SK-N-SH (cell line): ENCODE data around the gene BLCAP. TPM values are rescaled to one million over a fixed set of nuclear protein-coding genes. Genes with fewer than 3 reads are reported as not detected.

Source experiments
- CTCF ChIA-PET: fragments of 300-600, 350-600 bp; formaldehyde crosslinking; extraction: SDS; loops from one replicate; lab custom pipeline; 2021; lab: Yijun Ruan, JAX
- POLR2A ChIA-PET: fragments of 350-600 bp; sonication (Branson Sonifier 250); formaldehyde crosslinking; extraction: SDS; loops from one replicate; lab custom pipeline; 2020; ENCODE audit warnings: antibody characterized with exemption, inconsistent platforms; lab: Yijun Ruan, JAX
- DNase-seq: peaks from one replicate; pipeline ENCODE4 v3.0.0; 2012
- H2AFZ ChIP-seq: fragments of 200-600 bp; sonication (generic); 2 replicates; pipeline ENCODE4 v1.8.1; 2016; ENCODE audit warnings: antibody characterized with exemption, mild to moderate bottlenecking, low read depth
- H3F3A ChIP-seq: fragments of 200-600 bp; sonication (generic); replicated peaks from 2 replicates; pipeline ENCODE3; 2016; ENCODE audit warnings: antibody characterized with exemption, mild to moderate bottlenecking; ENCODE audit not compliant: insufficient read depth
- H3K27ac ChIP-seq, 2 experiments: fragments of 200-500 bp in 1 of 2; fragments of 200-600 bp in 1 of 2; sonication (Bioruptor generic) in 1 of 2; sonication (generic), shearing (Covaris generic) in 1 of 2; 2 replicates each; pipeline versions ENCODE4 v1.5.1 to v1.6.1; 2014 to 2016; ENCODE audit warnings: low read depth in 2 of 2, inconsistent platforms in 1 of 2, low read length in 1 of 2, mild to moderate bottlenecking in 1 of 2, mixed read lengths in 1 of 2
- H3K27me3 ChIP-seq: fragments of 200-600 bp; sonication (generic), shearing (Covaris generic); 2 replicates; pipeline ENCODE4 v1.6.1; 2016; ENCODE audit warnings: mixed run types; ENCODE audit not compliant: insufficient read depth
- H3K36me3 ChIP-seq, 2 experiments: fragments of 200-500 bp in 1 of 2; fragments of 200-600 bp in 1 of 2; sonication (Bioruptor generic) in 1 of 2; sonication (generic) in 1 of 2; replicated peaks in 1 of 2; 2 replicates each; pipeline versions ENCODE3 to v1.5.1; 2014 to 2016; ENCODE audit warnings: low read length in 1 of 2, mild to moderate bottlenecking in 1 of 2; ENCODE audit not compliant: insufficient read depth in 2 of 2, control insufficient read depth in 1 of 2
- H3K4me1 ChIP-seq, 2 experiments: fragments of 200-500 bp in 1 of 2; fragments of 200-600 bp in 1 of 2; sonication (Bioruptor generic) in 1 of 2; sonication (generic), shearing (Covaris generic) in 1 of 2; 2 replicates each; pipeline versions ENCODE4 v1.5.1 to v1.6.1; 2014 to 2016; ENCODE audit warnings: low read depth in 1 of 2, low read length in 1 of 2, mixed run types in 1 of 2; ENCODE audit not compliant: insufficient read depth in 2 of 2, control insufficient read depth in 1 of 2
- H3K4me2 ChIP-seq: fragments of 200-600 bp; sonication (generic), shearing (Covaris generic); 2 replicates; pipeline ENCODE4 v1.6.1; 2017; ENCODE audit warnings: mixed run types
- H3K4me3 ChIP-seq, 2 experiments: fragments of 200-500 bp in 1 of 2; fragments of 200-600 bp in 1 of 2; sonication (Bioruptor generic) in 1 of 2; sonication (generic), shearing (Covaris generic) in 1 of 2; 2 replicates each; pipeline versions ENCODE4 v1.5.1 to v1.8.1; 2014 to 2016; ENCODE audit warnings: low read depth in 2 of 2, inconsistent platforms in 1 of 2, low read length in 1 of 2, mild to moderate bottlenecking in 1 of 2, mixed read lengths in 1 of 2, moderate library complexity in 1 of 2
- H3K79me2 ChIP-seq: fragments of 200-600 bp; sonication (generic); 2 replicates; pipeline ENCODE4 v1.8.1; 2017; ENCODE audit warnings: mild to moderate bottlenecking; ENCODE audit not compliant: insufficient read depth
- H3K9ac ChIP-seq: fragments of 200-600 bp; sonication (generic); 2 replicates; pipeline ENCODE4 v1.6.1; 2017; ENCODE audit warnings: mixed run types
- H3K9me2 ChIP-seq: fragments of 200-600 bp; sonication (generic); 2 replicates; pipeline ENCODE4 v1.6.1; 2017; ENCODE audit warnings: mixed run types
- H3K9me3 ChIP-seq: fragments of 200-600 bp; sonication (generic); 2 replicates; pipeline ENCODE4 v1.6.1; 2017; ENCODE audit warnings: mixed run types, mild to moderate bottlenecking, moderate library complexity
- H4K20me1 ChIP-seq: fragments of 200-600 bp; sonication (generic); 2 replicates; pipeline ENCODE4 v1.6.1; 2017; ENCODE audit warnings: mild to moderate bottlenecking, mixed run types; ENCODE audit not compliant: insufficient read depth
- CHD2 ChIP-seq: fragments of 150-350 bp; IDR thresholded peaks from 2 replicates; pipeline ENCODE4 v1.6.1; 2018; ENCODE audit warnings: low read length; ENCODE audit not compliant: partially characterized antibody
- ELF1 ChIP-seq: IDR thresholded peaks from 2 replicates; pipeline ENCODE4 v1.4.0; 2012
- EZH2phosphoT487 ChIP-seq: fragments of 200-600 bp; sonication (generic); IDR thresholded peaks from 2 replicates; pipeline ENCODE4 v1.6.1; 2017; ENCODE audit warnings: low read depth, mixed run types, mild to moderate bottlenecking, antibody characterized with exemption, moderate library complexity, borderline replicate concordance
- FOSL2 ChIP-seq: IDR thresholded peaks from 2 replicates; pipeline ENCODE4 v1.4.0; 2012; ENCODE audit warnings: low read depth, mild to moderate bottlenecking, moderate library complexity, borderline replicate concordance
- FOXM1 ChIP-seq: IDR thresholded peaks from 2 replicates; pipeline ENCODE4 v1.4.0; 2012; ENCODE audit warnings: low read depth, mild to moderate bottlenecking
- NFIC ChIP-seq: IDR thresholded peaks from 2 replicates; pipeline ENCODE4 v1.4.0; 2012; ENCODE audit warnings: borderline replicate concordance
- NRF1 ChIP-seq: IDR thresholded peaks from 2 replicates; pipeline ENCODE4 v1.6.1; 2012; ENCODE audit warnings: low read depth, mild to moderate bottlenecking, low read length
- POLR2AphosphoS5 ChIP-seq: IDR thresholded peaks from 2 replicates; pipeline ENCODE4 v1.6.1; 2012; ENCODE audit warnings: low read depth, low read length
- RCOR1 ChIP-seq: fragments of 150-350 bp; IDR thresholded peaks from 2 replicates; pipeline ENCODE4 v1.6.1; 2017; ENCODE audit warnings: antibody characterized with exemption, low read length
- TEAD4 ChIP-seq: IDR thresholded peaks from 2 replicates; pipeline ENCODE4 v1.4.0; 2012; ENCODE audit warnings: mild to moderate bottlenecking, borderline replicate concordance; ENCODE audit not compliant: insufficient read depth
- WGBS: methylation state at CpG from one replicate; pipeline ENCODE4 v1.1.6; 2017; ENCODE audit warnings: low lambda C conversion rate; 5-methylcytosine and 5-hydroxymethylcytosine counted together
- polyA plus RNA-seq, 3 experiments: library from polyadenylated mRNA; depleted of rRNA; stranded (reverse); fragments of >200 nt; gene quantifications; 2 replicates each; pipeline ENCODE4 v1.2.3, GENCODE V29; 2012
- TF ChIP-seq, protein P1 (sequence below): fragments of 150-350 bp; IDR thresholded peaks from 2 replicates; pipeline ENCODE4 v1.6.1; 2017; ENCODE audit warnings: antibody characterized with exemption, low read length, low read depth, borderline replicate concordance
- TF ChIP-seq, protein P2 (sequence below): IDR thresholded peaks from 2 replicates; pipeline ENCODE4; 2012
- TF ChIP-seq, protein P3 (sequence below): IDR thresholded peaks from 2 replicates; pipeline ENCODE4 v1.6.1; 2012; ENCODE audit warnings: mild to moderate bottlenecking, low read depth, low read length, moderate library complexity

BLCAP gene
- polyA plus RNA-seq, 1 of the 3 experiments (the other 2 are of a cell fraction) = 55.8 TPM

DNA sequence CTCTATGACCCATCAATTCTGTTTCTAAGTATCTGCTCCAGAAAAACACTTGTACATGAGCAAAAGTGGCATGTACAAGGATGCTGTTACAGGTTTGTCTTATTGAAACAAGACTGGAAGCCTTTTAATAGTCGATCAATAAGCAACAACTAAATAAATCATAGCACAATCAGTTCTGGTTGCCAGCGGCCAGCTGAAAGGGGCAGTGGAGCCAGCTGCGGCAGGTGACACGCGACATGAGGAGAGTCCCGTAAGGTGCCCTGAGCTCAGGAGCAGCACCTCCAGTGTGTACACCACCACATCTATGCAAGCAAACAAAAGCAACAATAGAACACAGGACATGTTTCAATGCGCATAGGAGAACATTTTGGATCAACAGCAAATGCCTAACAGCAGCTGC is 27.4 kb downstream of the BLCAP start (continued):
- TF ChIP-seq CHD2 (no peak), ELF1 (no peak), EZH2phosphoT487 (no peak), FOSL2 (no peak)
- TF ChIP-seq, protein P1, sequence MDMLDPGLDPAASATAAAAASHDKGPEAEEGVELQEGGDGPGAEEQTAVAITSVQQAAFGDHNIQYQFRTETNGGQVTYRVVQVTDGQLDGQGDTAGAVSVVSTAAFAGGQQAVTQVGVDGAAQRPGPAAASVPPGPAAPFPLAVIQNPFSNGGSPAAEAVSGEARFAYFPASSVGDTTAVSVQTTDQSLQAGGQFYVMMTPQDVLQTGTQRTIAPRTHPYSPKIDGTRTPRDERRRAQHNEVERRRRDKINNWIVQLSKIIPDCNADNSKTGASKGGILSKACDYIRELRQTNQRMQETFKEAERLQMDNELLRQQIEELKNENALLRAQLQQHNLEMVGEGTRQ = no peak

DNA sequence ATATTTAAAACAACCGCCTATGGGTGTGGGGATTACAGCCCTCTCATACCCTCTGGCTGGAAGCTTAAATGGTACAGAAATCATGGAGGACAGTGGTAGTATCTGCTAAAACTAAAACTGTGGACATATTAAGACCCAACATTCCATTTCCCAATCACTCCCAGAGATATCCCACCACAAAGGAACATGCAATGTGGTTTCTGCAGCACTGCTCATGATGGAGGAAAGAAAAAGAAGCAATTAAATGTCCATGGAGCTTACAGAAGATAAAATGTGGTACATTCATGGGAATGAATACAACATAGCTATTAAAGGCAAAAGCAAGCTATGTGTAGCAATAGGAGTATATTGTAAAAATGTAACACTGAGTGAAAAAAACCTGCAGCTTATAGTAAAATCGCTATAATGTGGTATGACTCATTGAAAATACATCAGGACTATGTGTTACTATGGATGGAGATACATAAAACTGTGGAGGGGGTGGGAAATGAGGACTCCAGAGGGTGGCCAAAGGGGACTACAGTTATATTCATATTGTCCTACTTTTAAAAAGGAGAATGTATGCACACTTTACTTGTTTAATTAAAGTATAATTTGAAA is 29.5 kb downstream of the BLCAP start:
- no peaks in the 10 kb centered on the region for H3K4me1 ChIP-seq
- H3K4me3 ChIP-seq = no peak overlapping the region
- H3K4me2 ChIP-seq = no peak overlapping the region
- ChIA-PET CTCF (interaction anchor here (1.5 kb wide), 1 partner anchor 9 kb away, joined by 3 read pairs; no protein-coding TSS in a partner anchor), POLR2A (no interaction called here)
- H3K36me3 ChIP-seq = no peaks in the 10 kb centered on the region
- no peak overlapping the region for H3K9ac ChIP-seq
- TF ChIP-seq FOXM1 (no peak), RCOR1 (no peak), NRF1 (no peak), NFIC (no peak), POLR2AphosphoS5 (no peak), CHD2 (no peak), TEAD4 (no peak)
- TF ChIP-seq, protein P2, sequence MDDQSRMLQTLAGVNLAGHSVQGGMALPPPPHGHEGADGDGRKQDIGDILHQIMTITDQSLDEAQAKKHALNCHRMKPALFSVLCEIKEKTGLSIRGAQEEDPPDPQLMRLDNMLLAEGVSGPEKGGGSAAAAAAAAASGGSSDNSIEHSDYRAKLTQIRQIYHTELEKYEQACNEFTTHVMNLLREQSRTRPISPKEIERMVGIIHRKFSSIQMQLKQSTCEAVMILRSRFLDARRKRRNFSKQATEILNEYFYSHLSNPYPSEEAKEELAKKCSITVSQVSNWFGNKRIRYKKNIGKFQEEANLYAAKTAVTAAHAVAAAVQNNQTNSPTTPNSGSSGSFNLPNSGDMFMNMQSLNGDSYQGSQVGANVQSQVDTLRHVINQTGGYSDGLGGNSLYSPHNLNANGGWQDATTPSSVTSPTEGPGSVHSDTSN = no peak
- TF ChIP-seq, protein P3, sequence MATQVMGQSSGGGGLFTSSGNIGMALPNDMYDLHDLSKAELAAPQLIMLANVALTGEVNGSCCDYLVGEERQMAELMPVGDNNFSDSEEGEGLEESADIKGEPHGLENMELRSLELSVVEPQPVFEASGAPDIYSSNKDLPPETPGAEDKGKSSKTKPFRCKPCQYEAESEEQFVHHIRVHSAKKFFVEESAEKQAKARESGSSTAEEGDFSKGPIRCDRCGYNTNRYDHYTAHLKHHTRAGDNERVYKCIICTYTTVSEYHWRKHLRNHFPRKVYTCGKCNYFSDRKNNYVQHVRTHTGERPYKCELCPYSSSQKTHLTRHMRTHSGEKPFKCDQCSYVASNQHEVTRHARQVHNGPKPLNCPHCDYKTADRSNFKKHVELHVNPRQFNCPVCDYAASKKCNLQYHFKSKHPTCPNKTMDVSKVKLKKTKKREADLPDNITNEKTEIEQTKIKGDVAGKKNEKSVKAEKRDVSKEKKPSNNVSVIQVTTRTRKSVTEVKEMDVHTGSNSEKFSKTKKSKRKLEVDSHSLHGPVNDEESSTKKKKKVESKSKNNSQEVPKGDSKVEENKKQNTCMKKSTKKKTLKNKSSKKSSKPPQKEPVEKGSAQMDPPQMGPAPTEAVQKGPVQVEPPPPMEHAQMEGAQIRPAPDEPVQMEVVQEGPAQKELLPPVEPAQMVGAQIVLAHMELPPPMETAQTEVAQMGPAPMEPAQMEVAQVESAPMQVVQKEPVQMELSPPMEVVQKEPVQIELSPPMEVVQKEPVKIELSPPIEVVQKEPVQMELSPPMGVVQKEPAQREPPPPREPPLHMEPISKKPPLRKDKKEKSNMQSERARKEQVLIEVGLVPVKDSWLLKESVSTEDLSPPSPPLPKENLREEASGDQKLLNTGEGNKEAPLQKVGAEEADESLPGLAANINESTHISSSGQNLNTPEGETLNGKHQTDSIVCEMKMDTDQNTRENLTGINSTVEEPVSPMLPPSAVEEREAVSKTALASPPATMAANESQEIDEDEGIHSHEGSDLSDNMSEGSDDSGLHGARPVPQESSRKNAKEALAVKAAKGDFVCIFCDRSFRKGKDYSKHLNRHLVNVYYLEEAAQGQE = no peak
- no peaks in the 10 kb centered on the region for H3K9me3 ChIP-seq
- no peaks in the 10 kb centered on the region for H3K27me3 ChIP-seq
- H3K27ac ChIP-seq = no peak overlapping the region
- H2AFZ ChIP-seq = no peak overlapping the region
- H3K79me2 ChIP-seq = no peaks in the 10 kb centered on the region
- no peaks in the 10 kb centered on the region for H3F3A ChIP-seq
- no peaks in the 10 kb centered on the region for H3K9me2 ChIP-seq
- 66% methylated on average over 2 of the region's 2 CpGs for WGBS
- H4K20me1 ChIP-seq = no peaks in the 10 kb centered on the region
- DNase-seq = no peak
